ENCODE data around the gene ZNF674. TPM values are rescaled to one million over a fixed set of nuclear protein-coding genes. Genes with fewer than 3 reads are reported as not detected.

Gene ZNF674
- total RNA-seq, 1 donor from 2014 or later = 6.3 TPM

- Mint-ChIP-seq H3K4me3 (ENCODE audit: unreplicated experiment) (no peak overlapping the region), H3K9me3 (ENCODE audit: low read depth) (peaks cover 4% of the 10 kb centered on the region), H3K27me3 (ENCODE audit: low read depth) (no peaks in the 10 kb centered on the region), H3K27ac (ENCODE audit: unreplicated experiment) (peak overlapping the region; percentile 83), H3K4me1 (ENCODE audit: low read depth) (peaks cover 72% of the 10 kb centered on the region), H3K36me3 (ENCODE audit: low read depth) (no peaks in the 10 kb centered on the region)
- DNase-seq (ENCODE audit: low spot score) = no peak
- TF ChIP-seq CTCF (IDR thresholded peaks at IDR 0.05) = no peak
These were observed 39.5 kb upstream of the ZNF674 start for GRCh38 chrX:46584736-46585135.

- DNase-seq (ENCODE audit: low spot score) = no peak
- peaks cover 4% of the 10 kb centered on the region for H3K9me3 Mint-ChIP-seq (ENCODE audit: low read depth)
- peak overlapping the region; percentile 93 for H3K27ac Mint-ChIP-seq (ENCODE audit: unreplicated experiment)
- no peak for TF ChIP-seq CTCF (IDR thresholded peaks at IDR 0.05)
- H3K4me1 Mint-ChIP-seq (ENCODE audit: low read depth) = peaks cover 58% of the 10 kb centered on the region
- no peak overlapping the region for H3K4me3 Mint-ChIP-seq (ENCODE audit: unreplicated experiment)
- no peaks in the 10 kb centered on the region for H3K36me3 Mint-ChIP-seq (ENCODE audit: low read depth)
- no peaks in the 10 kb centered on the region for H3K27me3 Mint-ChIP-seq (ENCODE audit: low read depth)
These were observed 37.7 kb upstream of the ZNF674 start for GRCh38 chrX:46582966-46583365.

DNA sequence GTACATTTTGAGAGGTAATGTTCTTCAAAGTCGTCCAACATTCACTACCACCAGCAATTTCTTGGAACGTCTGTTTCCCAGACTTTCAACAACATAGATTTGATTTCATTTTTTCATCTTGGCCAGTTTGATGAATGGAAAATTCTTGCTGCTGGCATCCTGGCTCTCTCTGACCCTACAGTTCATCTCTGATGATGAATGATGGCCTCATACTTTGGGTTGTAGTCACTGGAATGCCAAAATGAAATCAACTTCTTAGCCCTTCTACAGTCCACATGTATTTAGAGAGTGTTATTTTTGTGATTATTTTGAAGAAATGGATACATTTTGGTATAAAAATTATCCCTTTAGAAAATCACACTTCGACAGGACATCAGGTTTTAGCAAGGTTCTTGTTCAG, 37.1 kb upstream of the ZNF674 start:
- no peak for DNase-seq (ENCODE audit: low spot score)
- Mint-ChIP-seq H3K36me3 (ENCODE audit: low read depth) (no peaks in the 10 kb centered on the region), H3K4me1 (ENCODE audit: low read depth) (peaks cover 54% of the 10 kb centered on the region), H3K27me3 (ENCODE audit: low read depth) (no peaks in the 10 kb centered on the region), H3K9me3 (ENCODE audit: low read depth) (peaks cover 4% of the 10 kb centered on the region), H3K4me3 (ENCODE audit: unreplicated experiment) (no peak overlapping the region), H3K27ac (ENCODE audit: unreplicated experiment) (peak overlapping the region; percentile 93)
- no peak for TF ChIP-seq CTCF (IDR thresholded peaks at IDR 0.05)

GRCh38 chrX:46580613-46581012, 35.4 kb upstream of the ZNF674 start:
- H3K9me3 Mint-ChIP-seq (ENCODE audit: low read depth) = peaks cover 4% of the 10 kb centered on the region
- H3K27me3 Mint-ChIP-seq (ENCODE audit: low read depth) = no peaks in the 10 kb centered on the region
- H3K4me3 Mint-ChIP-seq (ENCODE audit: unreplicated experiment) = no peak overlapping the region
- DNase-seq (ENCODE audit: low spot score) = no peak
- no peak overlapping the region for H3K27ac Mint-ChIP-seq (ENCODE audit: unreplicated experiment)
- no peak for TF ChIP-seq CTCF (IDR thresholded peaks at IDR 0.05)
- H3K4me1 Mint-ChIP-seq (ENCODE audit: low read depth) = peaks cover 56% of the 10 kb centered on the region
- H3K36me3 Mint-ChIP-seq (ENCODE audit: low read depth) = no peaks in the 10 kb centered on the region

DNA sequence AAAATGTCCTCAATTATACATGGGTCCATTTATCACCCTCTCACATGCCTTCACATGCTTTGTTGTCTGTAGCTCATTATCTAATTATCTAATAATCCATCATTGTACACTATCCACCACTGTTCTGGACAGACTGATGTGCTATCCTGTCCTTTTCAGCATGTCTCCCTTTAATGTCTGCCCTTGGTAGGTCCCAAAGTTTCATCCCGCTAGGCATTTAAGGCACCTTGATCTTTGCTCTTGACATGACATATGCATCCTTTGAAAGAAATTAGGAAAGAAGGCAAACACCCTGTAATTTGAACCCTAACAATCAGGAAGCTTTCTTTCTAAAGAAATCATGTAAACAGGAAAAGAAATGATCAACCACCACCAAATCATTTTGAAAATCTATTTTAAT, 34.0 kb upstream of the ZNF674 start:
- no peak overlapping the region for H3K4me3 Mint-ChIP-seq (ENCODE audit: unreplicated experiment)
- peaks cover 4% of the 10 kb centered on the region for H3K9me3 Mint-ChIP-seq (ENCODE audit: low read depth)
- DNase-seq (ENCODE audit: low spot score) = no peak
- no peak overlapping the region for H3K27ac Mint-ChIP-seq (ENCODE audit: unreplicated experiment)
- no peaks in the 10 kb centered on the region for H3K36me3 Mint-ChIP-seq (ENCODE audit: low read depth)
- peaks cover 46% of the 10 kb centered on the region for H3K4me1 Mint-ChIP-seq (ENCODE audit: low read depth)
- H3K27me3 Mint-ChIP-seq (ENCODE audit: low read depth) = no peaks in the 10 kb centered on the region
- TF ChIP-seq CTCF (IDR thresholded peaks at IDR 0.05) = no peak

Measured in chondrocyte (in vitro differentiated cells).